ENCODE results near the gene ODAM.
"Not testable (repeated sequence)": the region's sequence is repeated elsewhere in the genome, so short reads cannot be mapped to it uniquely, and the experiment has no call there.

The ODAM gene

GRCh38 chr4:70236125-70236524, 40.6 kb downstream of the ODAM start:
- H3K4me1 ChIP-seq (ENCODE audit: control insufficient read depth in 1 of 2, insufficient read depth in 1 of 2, low read depth in 1 of 2, low read length in 1 of 2), result no peaks in the 10 kb centered on the region
- no peaks in the 10 kb centered on the region for H3K27me3 ChIP-seq
- H3K27ac ChIP-seq, result no peak overlapping the region
- no peak for TF ChIP-seq CTCF (IDR thresholded peaks at IDR 0.05)
- H3K36me3 ChIP-seq, result no peaks in the 10 kb centered on the region
- H3K9me3 ChIP-seq, result no peaks in the 10 kb centered on the region
- H3K4me3 ChIP-seq (ENCODE audit: low read depth in 1 of 2, low read length in 1 of 2), result no peak overlapping the region

GRCh38 chr4:70239131-70239883, 43.8 kb downstream of the ODAM start:
- Histone ChIP-seq H3K4me3 (ENCODE audit: low read depth in 1 of 2, low read length in 1 of 2) (no peak overlapping the region), H3K4me1 (ENCODE audit: control insufficient read depth in 1 of 2, insufficient read depth in 1 of 2, low read depth in 1 of 2, low read length in 1 of 2) (no peaks in the 10 kb centered on the region), H3K27me3 (no peaks in the 10 kb centered on the region), H3K36me3 (no peaks in the 10 kb centered on the region), H3K27ac (no peak overlapping the region), H3K9me3 (no peaks in the 10 kb centered on the region)
- TF ChIP-seq CTCF (IDR thresholded peaks at IDR 0.05), result no peak

- no peak for TF ChIP-seq CTCF (IDR thresholded peaks at IDR 0.05)
- Histone ChIP-seq H3K4me3 (ENCODE audit: low read depth in 1 of 2, low read length in 1 of 2) (no peak overlapping the region), H3K9me3 (no peaks in the 10 kb centered on the region), H3K27ac (no peak overlapping the region), H3K36me3 (no peaks in the 10 kb centered on the region), H3K4me1 (ENCODE audit: control insufficient read depth in 1 of 2, insufficient read depth in 1 of 2, low read depth in 1 of 2, low read length in 1 of 2) (no peaks in the 10 kb centered on the region), H3K27me3 (no peaks in the 10 kb centered on the region)
These were observed 44.5 kb downstream of the ODAM start for GRCh38 chr4:70239884-70240591.

- H3K36me3 ChIP-seq; H3K9me3 ChIP-seq; H3K4me1 ChIP-seq (ENCODE audit: control insufficient read depth in 1 of 2, insufficient read depth in 1 of 2, low read depth in 1 of 2, low read length in 1 of 2); H3K27me3 ChIP-seq; H3K4me3 ChIP-seq (ENCODE audit: low read depth in 1 of 2, low read length in 1 of 2); H3K27ac ChIP-seq: not testable (repeated sequence)
These were observed 46.8 kb downstream of the ODAM start, which contains the start of gene CSN3 for GRCh38 chr4:70242297-70242696. TSS of gene CSN3 (plus strand) at chr4:70242597. CDS start at chr4:70244820, 2,223 bp downstream.

GRCh38 chr4:70243091-70243490, 47.6 kb downstream of the ODAM start:
- H3K36me3 ChIP-seq, result no peaks in the 10 kb centered on the region
- H3K9me3 ChIP-seq, result no peaks in the 10 kb centered on the region
- H3K4me3 ChIP-seq (ENCODE audit: low read depth in 1 of 2, low read length in 1 of 2), result no peak overlapping the region
- no peaks in the 10 kb centered on the region for H3K27me3 ChIP-seq
- no peak for TF ChIP-seq CTCF (IDR thresholded peaks at IDR 0.05)
- H3K27ac ChIP-seq, result no peak overlapping the region
- H3K4me1 ChIP-seq (ENCODE audit: control insufficient read depth in 1 of 2, insufficient read depth in 1 of 2, low read depth in 1 of 2, low read length in 1 of 2), result no peaks in the 10 kb centered on the region

Data from neutrophil (primary cell).